Left ventricle myocardium inferior (tissue), 1 donor: ENCODE data around the gene EP300. TPM values are rescaled to one million over a fixed set of nuclear protein-coding genes. Genes with fewer than 3 reads are reported as not detected.
A peak's percentile ranks its signal among the peaks of the same experiment; 100 is the strongest.

ENCODE experiments used
- DNase-seq: peaks from one replicate; pipeline ENCODE4 v3.0.0-alpha.2; 2020
- H3K27ac ChIP-seq: fragments of 200-600 bp; replicated peaks from 2 replicates; pipeline ENCODE4 v1.8.0; 2021
- H3K27me3 ChIP-seq: fragments of 200-600 bp; 2 replicates; pipeline ENCODE4 v1.8.0; 2021; ENCODE audit warnings: low read depth
- H3K36me3 ChIP-seq: fragments of 200-600 bp; 2 replicates; pipeline ENCODE4 v1.8.0; 2021
- H3K4me1 ChIP-seq: fragments of 200-600 bp; 2 replicates; pipeline ENCODE4 v1.8.0; 2021
- H3K4me3 ChIP-seq: fragments of 200-600 bp; 2 replicates; pipeline ENCODE4 v1.8.0; 2021; ENCODE audit warnings: mild to moderate bottlenecking, moderate library complexity
- H3K9me3 ChIP-seq: fragments of 200-600 bp; replicated peaks from 2 replicates; pipeline ENCODE4 v1.8.0; 2021
- intact Hi-C: fragments of 100-400 bp; cut with micrococcal nuclease; formaldehyde crosslinking; loops from one replicate; pipeline ENCODE4 v1.11.0; 2022
- total RNA-seq: library from RNA; stranded (reverse); fragmentation: NEBNext Ultra II Directional; extraction: Animal tissue kit (Norgen Biotek cat#: 25700); gene quantifications from one replicate; pipeline ENCODE4 v1.2.1, GENCODE V29; 2021
- TF ChIP-seq, protein P1 (sequence below): fragments of 200-600 bp; IDR thresholded peaks from 2 replicates; pipeline ENCODE4 v1.8.0; 2021; ENCODE audit warnings: antibody characterized with exemption, mild to moderate bottlenecking, borderline replicate concordance
- donor health status: DM: no; HTN: yes; CAD: no; lungs with severe emphysema.

Gene EP300
- total RNA-seq, 1 donor from 2014 or later, result 26.2 TPM

DNA sequence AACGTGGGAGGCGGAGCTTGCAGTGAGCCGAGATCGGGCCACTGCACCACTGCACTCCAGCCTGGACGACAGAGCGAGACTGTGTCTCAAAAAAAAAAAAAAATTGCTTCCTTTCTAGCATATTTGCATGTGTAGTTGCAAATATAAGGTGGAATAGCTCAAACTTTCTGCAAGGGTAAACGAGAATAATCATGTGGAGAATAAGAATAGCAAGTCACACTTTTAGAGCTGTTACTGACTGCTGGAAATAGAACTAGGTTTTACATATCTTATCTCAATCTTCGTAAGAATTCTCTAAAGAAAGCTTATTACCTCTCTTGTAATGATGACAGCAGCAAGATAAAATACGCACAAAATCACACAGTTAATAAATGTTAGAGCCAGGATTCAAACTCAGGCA lies 114.3 kb downstream of the EP300 start:
- TF ChIP-seq, protein P1, sequence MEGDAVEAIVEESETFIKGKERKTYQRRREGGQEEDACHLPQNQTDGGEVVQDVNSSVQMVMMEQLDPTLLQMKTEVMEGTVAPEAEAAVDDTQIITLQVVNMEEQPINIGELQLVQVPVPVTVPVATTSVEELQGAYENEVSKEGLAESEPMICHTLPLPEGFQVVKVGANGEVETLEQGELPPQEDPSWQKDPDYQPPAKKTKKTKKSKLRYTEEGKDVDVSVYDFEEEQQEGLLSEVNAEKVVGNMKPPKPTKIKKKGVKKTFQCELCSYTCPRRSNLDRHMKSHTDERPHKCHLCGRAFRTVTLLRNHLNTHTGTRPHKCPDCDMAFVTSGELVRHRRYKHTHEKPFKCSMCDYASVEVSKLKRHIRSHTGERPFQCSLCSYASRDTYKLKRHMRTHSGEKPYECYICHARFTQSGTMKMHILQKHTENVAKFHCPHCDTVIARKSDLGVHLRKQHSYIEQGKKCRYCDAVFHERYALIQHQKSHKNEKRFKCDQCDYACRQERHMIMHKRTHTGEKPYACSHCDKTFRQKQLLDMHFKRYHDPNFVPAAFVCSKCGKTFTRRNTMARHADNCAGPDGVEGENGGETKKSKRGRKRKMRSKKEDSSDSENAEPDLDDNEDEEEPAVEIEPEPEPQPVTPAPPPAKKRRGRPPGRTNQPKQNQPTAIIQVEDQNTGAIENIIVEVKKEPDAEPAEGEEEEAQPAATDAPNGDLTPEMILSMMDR, result no peak
- intact Hi-C loops, result no loop called here
- H3K27me3 ChIP-seq, result no peaks in the 10 kb centered on the region
- H3K36me3 ChIP-seq, result peaks cover 29% of the 10 kb centered on the region
- no peak overlapping the region for H3K4me3 ChIP-seq
- H3K27ac ChIP-seq, result no peak overlapping the region
- H3K9me3 ChIP-seq, result no peaks in the 10 kb centered on the region
- no peak for DNase-seq
- H3K4me1 ChIP-seq, result peaks cover 12% of the 10 kb centered on the region

DNA sequence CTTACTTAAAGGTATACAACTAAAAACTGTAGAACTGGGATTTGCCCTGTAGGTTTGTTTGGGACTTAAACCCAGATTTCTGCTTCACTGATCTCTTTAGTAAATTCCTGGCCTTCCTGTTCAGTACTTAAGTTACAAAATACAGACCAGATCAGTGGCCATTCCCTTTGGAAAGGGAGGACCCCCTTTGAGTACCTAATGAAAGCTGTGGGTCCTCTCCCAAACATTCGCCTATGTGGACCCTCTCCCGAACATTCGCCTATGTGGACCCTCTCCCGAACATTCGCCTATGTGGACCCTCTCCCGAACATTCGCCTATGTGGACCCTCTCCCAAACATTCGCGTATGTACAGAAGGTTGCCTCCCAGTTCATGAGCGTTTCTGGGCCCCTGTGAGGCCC lies 123.0 kb downstream of the EP300 start:
- H3K36me3 ChIP-seq, result peaks cover 59% of the 10 kb centered on the region
- no peak overlapping the region for H3K4me3 ChIP-seq
- H3K27ac ChIP-seq, result peak overlapping the region; percentile 87
- intact Hi-C loops, result no loop called here
- no peaks in the 10 kb centered on the region for H3K27me3 ChIP-seq
- TF ChIP-seq, protein P1, result no peak
- no peaks in the 10 kb centered on the region for H3K9me3 ChIP-seq
- no peak for DNase-seq
- peaks cover 32% of the 10 kb centered on the region for H3K4me1 ChIP-seq

DNA sequence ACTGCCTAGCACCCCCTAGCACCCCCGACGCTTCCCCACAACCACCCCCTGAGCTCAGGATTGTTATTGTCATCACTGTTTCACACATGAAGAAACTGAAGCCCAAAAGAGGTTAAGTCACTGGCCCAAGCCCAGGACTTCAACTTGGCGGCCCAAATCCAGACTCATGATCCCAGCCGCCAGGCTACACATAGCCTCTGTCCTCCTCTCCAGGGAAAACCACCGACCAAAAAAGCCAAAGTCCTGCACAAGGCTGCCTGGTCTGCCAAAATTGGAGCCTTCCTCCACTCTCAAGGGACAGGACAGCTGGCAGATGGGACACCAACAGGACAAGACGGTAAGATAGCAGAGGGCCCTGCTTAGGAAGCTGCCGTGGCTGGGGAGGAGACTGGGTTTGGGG lies 123.5 kb downstream of the EP300 start:
- no peaks in the 10 kb centered on the region for H3K9me3 ChIP-seq
- peak overlapping the region; percentile 87 for H3K27ac ChIP-seq
- H3K36me3 ChIP-seq, result peaks cover 59% of the 10 kb centered on the region
- intact Hi-C loops, result no loop called here
- DNase-seq, result no peak
- TF ChIP-seq, protein P1, result no peak
- peaks cover 32% of the 10 kb centered on the region for H3K4me1 ChIP-seq
- peak overlapping the region; percentile 48 for H3K4me3 ChIP-seq
- no peaks in the 10 kb centered on the region for H3K27me3 ChIP-seq

DNA sequence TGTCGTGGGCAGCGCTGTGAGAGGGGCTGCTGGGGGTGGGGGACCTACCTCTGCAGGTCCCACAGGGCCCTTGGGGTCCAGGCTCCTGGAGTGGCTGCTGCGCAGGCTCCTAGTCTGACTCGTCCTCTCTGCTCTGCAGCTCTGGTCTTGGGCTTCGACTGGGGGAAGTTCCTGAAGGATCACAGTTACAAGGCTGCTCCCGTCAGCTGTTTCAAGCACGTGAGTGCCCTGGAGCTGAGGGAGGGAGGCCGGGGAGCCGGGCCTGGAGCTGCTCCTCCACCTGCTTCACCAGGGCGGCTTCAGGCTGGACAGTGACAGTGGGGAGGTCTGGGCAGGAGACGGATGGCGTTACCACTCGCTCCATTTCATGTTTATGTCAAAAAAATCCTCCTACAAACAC lies 124.6 kb downstream of the EP300 start:
- Histone ChIP-seq H3K4me3 (peak overlapping the region; percentile 48), H3K27me3 (no peaks in the 10 kb centered on the region), H3K36me3 (peaks cover 64% of the 10 kb centered on the region), H3K27ac (peak overlapping the region; percentile 87), H3K9me3 (no peaks in the 10 kb centered on the region), H3K4me1 (peaks cover 32% of the 10 kb centered on the region)
- intact Hi-C loops, result no loop called here
- TF ChIP-seq, protein P1, result no peak
- no peak for DNase-seq

DNA sequence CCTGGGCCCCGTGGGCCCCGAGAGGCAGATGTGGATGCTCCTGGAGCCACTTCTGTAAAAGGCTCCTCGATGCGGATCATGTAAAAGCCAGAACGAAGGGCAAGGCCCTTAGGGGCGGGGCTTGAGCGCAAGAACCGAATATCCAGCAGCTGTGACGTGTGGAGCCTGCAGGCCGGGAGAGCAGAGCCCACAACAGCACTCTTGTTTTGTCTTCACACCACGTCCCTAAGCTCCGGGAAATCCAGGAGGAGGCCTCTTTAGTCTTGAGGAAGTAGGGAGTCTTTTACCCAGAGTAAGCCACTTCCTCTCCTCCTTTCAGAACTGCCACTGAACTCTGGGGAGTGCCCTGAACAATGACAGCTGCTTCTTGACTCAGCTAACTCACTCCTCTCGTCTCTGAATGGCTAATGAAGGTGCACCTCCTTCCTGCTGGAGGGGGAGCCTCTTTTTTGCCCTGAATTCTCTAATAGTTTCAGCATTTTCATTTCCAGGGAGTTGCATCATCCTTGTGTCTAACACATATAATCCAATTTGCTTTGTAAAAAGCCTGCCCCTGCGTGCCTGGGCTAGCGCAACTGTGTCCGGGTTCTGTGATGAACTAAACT lies 125.3 kb downstream of the EP300 start:
- H3K4me3 ChIP-seq, result peak overlapping the region; percentile 48
- no peaks in the 10 kb centered on the region for H3K27me3 ChIP-seq
- H3K36me3 ChIP-seq, result peaks cover 66% of the 10 kb centered on the region
- peak overlapping the region; percentile 87 for H3K27ac ChIP-seq
- no peaks in the 10 kb centered on the region for H3K9me3 ChIP-seq
- intact Hi-C loops, result no loop called here
- TF ChIP-seq, protein P1, result no peak
- DNase-seq, result peak; percentile 80
- H3K4me1 ChIP-seq, result peaks cover 32% of the 10 kb centered on the region
